Muscle layer of colon (tissue), 2 donors: ENCODE data around the gene MS4A18.

Experiments used
- H3K27ac ChIP-seq: one replicate; pipeline ENCODE4 v1.7.0; 2013; ENCODE audit warnings: low read depth, mild to moderate bottlenecking, low read length, moderate library complexity
- H3K27me3 ChIP-seq, 2 donors: one replicate each; pipeline ENCODE4 v1.7.0; 2013; ENCODE audit warnings: low read length in 2 of 2, mild to moderate bottlenecking in 2 of 2; ENCODE audit not compliant: insufficient read depth in 2 of 2, control insufficient read depth in 1 of 2
- H3K36me3 ChIP-seq: one replicate; pipeline ENCODE4 v1.7.0; 2013; ENCODE audit warnings: mild to moderate bottlenecking, low read length; ENCODE audit not compliant: insufficient read depth
- H3K4me1 ChIP-seq: one replicate; pipeline ENCODE4 v1.7.0; 2013; ENCODE audit warnings: mild to moderate bottlenecking, low read length; ENCODE audit not compliant: insufficient read depth
- H3K4me3 ChIP-seq, 2 donors: one replicate each; pipeline ENCODE4 v1.7.0; 2013; ENCODE audit warnings: low read length in 2 of 2, low read depth in 1 of 2, mild to moderate bottlenecking in 1 of 2, moderate library complexity in 1 of 2
- H3K9ac ChIP-seq: one replicate; pipeline ENCODE4 v1.7.0; 2013; ENCODE audit warnings: low read length
- H3K9me3 ChIP-seq: one replicate; pipeline ENCODE4 v1.7.0; 2013; ENCODE audit warnings: mild to moderate bottlenecking, low read length
- donor health status: abdominal sarcoma.
- donor health status: Adenocarcinoma of cecum.

Gene MS4A18

DNA sequence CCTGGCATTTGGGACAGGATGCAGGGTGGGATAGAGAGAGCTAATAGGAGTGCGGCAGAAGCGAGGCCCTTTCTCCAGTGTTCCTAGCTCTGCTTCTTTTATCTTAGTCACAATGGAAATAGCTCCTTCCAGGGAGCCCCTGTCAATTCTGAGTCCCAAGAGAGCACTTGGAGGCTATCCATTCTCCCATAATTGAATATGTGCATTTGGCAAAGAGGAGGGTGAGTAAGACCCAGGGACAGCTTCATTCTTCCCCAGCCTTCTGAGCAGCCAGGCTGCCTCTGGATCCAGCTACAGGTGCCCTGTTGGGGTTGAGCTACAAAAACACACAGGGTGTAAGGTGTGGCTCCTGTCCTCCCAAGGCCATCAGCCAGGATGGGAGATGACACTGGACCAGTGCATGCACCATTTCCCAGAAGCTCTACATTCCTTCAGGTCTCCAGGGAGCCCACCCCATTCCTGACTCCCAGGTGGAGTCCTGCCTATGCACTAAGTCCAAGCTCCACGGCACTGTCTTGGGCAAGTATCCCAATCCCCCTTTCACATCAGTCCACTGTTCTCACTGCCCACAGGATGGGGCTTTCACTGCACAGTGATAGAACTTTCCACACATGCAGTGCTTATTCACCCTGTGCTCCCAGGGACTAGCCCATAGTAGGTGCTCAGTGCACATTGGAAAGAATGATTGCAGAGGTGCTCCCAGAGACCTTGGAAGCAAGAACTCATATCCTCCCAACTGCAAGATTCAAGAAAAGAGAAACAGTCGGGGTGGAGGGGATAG, 66.8 kb downstream of the MS4A18 start:
- no peak overlapping the region for H3K9ac ChIP-seq

DNA sequence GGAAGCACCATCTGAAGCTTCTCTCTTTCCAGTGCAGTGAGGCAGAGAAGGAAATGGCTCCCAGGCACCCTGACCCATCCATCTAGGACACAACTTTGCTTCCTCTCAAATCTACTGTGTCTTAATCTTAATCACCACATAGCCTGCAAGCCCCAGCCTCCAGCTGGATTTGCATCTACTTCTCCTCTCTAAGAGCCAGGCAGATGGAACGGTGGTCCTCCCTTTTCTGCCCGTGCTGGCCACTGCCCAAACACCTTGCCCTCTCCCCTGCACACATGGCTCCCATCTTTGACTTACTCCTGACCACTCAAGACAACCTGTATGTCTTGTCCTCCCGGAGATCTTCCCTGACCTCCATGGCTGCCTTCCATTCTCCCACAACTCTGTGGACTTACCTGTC, 68.0 kb downstream of the MS4A18 start:
- H3K4me3 ChIP-seq, result no peak overlapping the region
- no peaks in the 10 kb centered on the region for H3K36me3 ChIP-seq
- no peak overlapping the region for H3K9ac ChIP-seq
- no peaks in the 10 kb centered on the region for H3K9me3 ChIP-seq
- H3K27ac ChIP-seq, result no peak overlapping the region
- H3K4me1 ChIP-seq, result no peaks in the 10 kb centered on the region
- H3K27me3 ChIP-seq, result no peaks in the 10 kb centered on the region

More for the DNA sequence above, 66.8 kb downstream of the MS4A18 start:
- H3K27me3 ChIP-seq, result no peaks in the 10 kb centered on the region
- H3K36me3 ChIP-seq, result no peaks in the 10 kb centered on the region
- no peak overlapping the region for H3K4me3 ChIP-seq
- H3K27ac ChIP-seq, result no peak overlapping the region
- no peaks in the 10 kb centered on the region for H3K9me3 ChIP-seq
- peaks cover 6% of the 10 kb centered on the region for H3K4me1 ChIP-seq
